ENCODE results near the gene CUZD1. TPM values are rescaled to one million over a fixed set of nuclear protein-coding genes. Genes with fewer than 3 reads are reported as not detected.

The CUZD1 gene
- total and polyA plus RNA-seq, 12 donors = 0.14 to 2.2 (median 0.57) TPM; not detected in 3

- Histone ChIP-seq H3K36me3 (replicated peaks in 1 of 2) (no peaks in the 10 kb centered on the region), H3K27ac (no peak overlapping the region), H3K4me3 (no peak overlapping the region), H3K9me3 (replicated peaks in 1 of 3) (no peaks in the 10 kb centered on the region), H3K4me1 (replicated peaks in 1 of 2) (no peaks in the 10 kb centered on the region), H3K27me3 (no peaks in the 10 kb centered on the region)
- TF ChIP-seq POLR2A (IDR thresholded peaks at IDR 0.05) = no peak
- TF ChIP-seq, protein P1, sequence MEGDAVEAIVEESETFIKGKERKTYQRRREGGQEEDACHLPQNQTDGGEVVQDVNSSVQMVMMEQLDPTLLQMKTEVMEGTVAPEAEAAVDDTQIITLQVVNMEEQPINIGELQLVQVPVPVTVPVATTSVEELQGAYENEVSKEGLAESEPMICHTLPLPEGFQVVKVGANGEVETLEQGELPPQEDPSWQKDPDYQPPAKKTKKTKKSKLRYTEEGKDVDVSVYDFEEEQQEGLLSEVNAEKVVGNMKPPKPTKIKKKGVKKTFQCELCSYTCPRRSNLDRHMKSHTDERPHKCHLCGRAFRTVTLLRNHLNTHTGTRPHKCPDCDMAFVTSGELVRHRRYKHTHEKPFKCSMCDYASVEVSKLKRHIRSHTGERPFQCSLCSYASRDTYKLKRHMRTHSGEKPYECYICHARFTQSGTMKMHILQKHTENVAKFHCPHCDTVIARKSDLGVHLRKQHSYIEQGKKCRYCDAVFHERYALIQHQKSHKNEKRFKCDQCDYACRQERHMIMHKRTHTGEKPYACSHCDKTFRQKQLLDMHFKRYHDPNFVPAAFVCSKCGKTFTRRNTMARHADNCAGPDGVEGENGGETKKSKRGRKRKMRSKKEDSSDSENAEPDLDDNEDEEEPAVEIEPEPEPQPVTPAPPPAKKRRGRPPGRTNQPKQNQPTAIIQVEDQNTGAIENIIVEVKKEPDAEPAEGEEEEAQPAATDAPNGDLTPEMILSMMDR (IDR thresholded peaks at IDR 0.05) = no peak
- 5 to 13% (median 9%) methylated on average over 3 of the region's 3 CpGs for WGBS, 4 donors
- intact Hi-C loops (cut with DNase I) = no loop called here
- DNase-seq = no peak
These were observed 59.4 kb downstream of the CUZD1 start for GRCh38 chr10:122786269-122786668.

- Histone ChIP-seq H3K9me3 (replicated peaks in 1 of 3) (no peaks in the 10 kb centered on the region), H3K4me3 (no peak overlapping the region), H3K36me3 (replicated peaks in 1 of 2) (no peaks in the 10 kb centered on the region), H3K27me3 (no peaks in the 10 kb centered on the region), H3K27ac (no peak overlapping the region), H3K4me1 (replicated peaks in 1 of 2) (no peaks in the 10 kb centered on the region)
- intact Hi-C loops (cut with DNase I) = no loop called here
- DNase-seq = no peak
- 40 to 62% (median 49%) methylated on average over 1 of the region's 1 CpG for WGBS, 4 donors
- TF ChIP-seq, protein P1 (IDR thresholded peaks at IDR 0.05) = no peak
- TF ChIP-seq POLR2A (IDR thresholded peaks at IDR 0.05) = no peak
These were observed 62.7 kb downstream of the CUZD1 start for GRCh38 chr10:122782911-122783310.

Other genes with a start within 250 kb of the CUZD1 start
- gene C10orf120, start 146.0 kb downstream of the CUZD1 start, total RNA-seq = not detected
- gene C10orf120, start 146.0 kb downstream of the CUZD1 start, polyA plus RNA-seq = not detected
- 1 to 10 TPM in 6 of 9 donors, under 1 TPM in 2, not detected in 1; 0.77 to 4.1 (median 1.7) TPM for gene FAM24B, start 33.7 kb upstream of the CUZD1 start, total RNA-seq
- 1 to 10 TPM; 2.0 to 4.0 (median 3.1) TPM for gene FAM24B, start 33.7 kb upstream of the CUZD1 start, polyA plus RNA-seq
- not detected for gene FAM24A, start 64.8 kb upstream of the CUZD1 start, total RNA-seq
- not detected for gene FAM24A, start 64.8 kb upstream of the CUZD1 start, polyA plus RNA-seq
- gene C10orf88, start 108.4 kb upstream of the CUZD1 start, total RNA-seq = 10 to 100 TPM in 2 of 9 donors, 1 to 10 TPM in 7; 3.8 to 14.3 (median 6.2) TPM
- gene C10orf88, start 108.4 kb upstream of the CUZD1 start, polyA plus RNA-seq = 10 to 100 TPM in 1 of 3 donors, 1 to 10 TPM in 2; 5.0 to 10.7 (median 9.1) TPM
- 1 to 10 TPM; 2.1 to 9.0 (median 4.8) TPM for gene PSTK, start 134.5 kb upstream of the CUZD1 start, total RNA-seq
- 1 to 10 TPM; 6.4 to 8.5 (median 7.1) TPM for gene PSTK, start 134.5 kb upstream of the CUZD1 start, polyA plus RNA-seq
- gene IKZF5, start 162.9 kb upstream of the CUZD1 start, total RNA-seq = 10 to 100 TPM in 5 of 9 donors, 1 to 10 TPM in 4; 3.3 to 20.0 (median 12.6) TPM
- gene IKZF5, start 162.9 kb upstream of the CUZD1 start, polyA plus RNA-seq = 10 to 100 TPM in 2 of 3 donors, 1 to 10 TPM in 1; 7.6 to 13.3 (median 11.4) TPM
- gene ACADSB, start 163.1 kb upstream of the CUZD1 start, total RNA-seq = 10 to 100 TPM; 21.2 to 94.7 (median 37.7) TPM
- 10 to 100 TPM in 1 of 3 donors, 1 to 10 TPM in 2; 8.3 to 79.4 (median 9.0) TPM for gene ACADSB, start 163.1 kb upstream of the CUZD1 start, polyA plus RNA-seq